GM08714 (cell line): ENCODE results near the gene NPFFR1.
"Not testable (repeated sequence)": the region's sequence is repeated elsewhere in the genome, so short reads cannot be mapped to it uniquely, and the experiment has no call there.

Experiments
- H3K4me3 ChIP-seq: fragments of 200-500 bp; sonication (Bioruptor generic); 2 replicates; pipeline ENCODE4 v1.5.1; 2014; ENCODE audit warnings: mild to moderate bottlenecking, low read length, inconsistent platforms
- ZNF274 ChIP-seq: IDR thresholded peaks from 2 replicates; pipeline ENCODE4 v1.6.1; 2012; ENCODE audit warnings: mild to moderate bottlenecking, low read depth, low read length

Gene NPFFR1

GRCh38 chr10:70234668-70235447, 48.9 kb downstream of the NPFFR1 start:
- no peak overlapping the region for H3K4me3 ChIP-seq
- TF ChIP-seq ZNF274, result no peak

- no peak for TF ChIP-seq ZNF274
- H3K4me3 ChIP-seq, result peak overlapping the region; percentile 95
Measured at GRCh38 chr10:70233939-70234300, 49.9 kb downstream of the NPFFR1 start.

- TF ChIP-seq ZNF274, result no peak
- peak within 1 kb of the TSS; percentile 95 for H3K4me3 ChIP-seq
Measured at GRCh38 chr10:70233109-70233938, 50.5 kb downstream of the NPFFR1 start, which contains the start of gene PPA1. Gene PPA1 (minus strand): TSS chr10:70233429. CDS start chr10:70233327, 102 bp downstream.

GRCh38 chr10:70232859-70233108, 51.0 kb downstream of the NPFFR1 start:
- peak overlapping the region; percentile 95 for H3K4me3 ChIP-seq
- TF ChIP-seq ZNF274, result no peak

GRCh38 chr10:70232155-70232858, 51.5 kb downstream of the NPFFR1 start:
- H3K4me3 ChIP-seq, result peak overlapping the region; percentile 95
- TF ChIP-seq ZNF274, result no peak

- TF ChIP-seq ZNF274, result no peak
- no peak overlapping the region for H3K4me3 ChIP-seq
Measured at GRCh38 chr10:70228491-70228890, 55.3 kb downstream of the NPFFR1 start.

- no peak overlapping the region for H3K4me3 ChIP-seq
- no peak for TF ChIP-seq ZNF274
Measured at GRCh38 chr10:70227548-70228320, 56.1 kb downstream of the NPFFR1 start.

- no peak overlapping the region for H3K4me3 ChIP-seq
- TF ChIP-seq ZNF274, result no peak
Measured at GRCh38 chr10:70223728-70224127, 60.1 kb downstream of the NPFFR1 start.

- H3K4me3 ChIP-seq, result not testable (repeated sequence)
Measured at GRCh38 chr10:70222811-70223447, 60.9 kb downstream of the NPFFR1 start.

GRCh38 chr10:70222340-70222794, 61.4 kb downstream of the NPFFR1 start:
- TF ChIP-seq ZNF274, result no peak
- no peak overlapping the region for H3K4me3 ChIP-seq

- no peak overlapping the region for H3K4me3 ChIP-seq
- no peak for TF ChIP-seq ZNF274
Measured at GRCh38 chr10:70221030-70221429, 62.8 kb downstream of the NPFFR1 start.

GRCh38 chr10:70212879-70213278, 70.9 kb downstream of the NPFFR1 start:
- H3K4me3 ChIP-seq, result no peak overlapping the region
- TF ChIP-seq ZNF274, result no peak

- TF ChIP-seq ZNF274, result no peak
- no peak overlapping the region for H3K4me3 ChIP-seq
Measured at GRCh38 chr10:70212277-70212676, 71.5 kb downstream of the NPFFR1 start.
